Measurements from ENCODE around the gene LCN15. TPM values are rescaled to one million over a fixed set of nuclear protein-coding genes. Genes with fewer than 3 reads are reported as not detected.

LCN15 gene
- total and polyA plus RNA-seq, 2 experiments from 2014 or later, result 0.76 to 0.90 TPM

GRCh38 chr9:136729926-136730325 is 34.4 kb downstream of the LCN15 start:
- Histone ChIP-seq H3K4me1 (ENCODE audit: insufficient read depth) (peaks cover 9% of the 10 kb centered on the region; the same call in 1 of the 2 replicates), H3K79me2 (replicated peaks; ENCODE audit: insufficient read depth) (peaks cover 35% of the 10 kb centered on the region), H3F3A (replicated peaks; ENCODE audit: low read depth) (peaks cover 25% of the 10 kb centered on the region), H2AFZ (no peak overlapping the region), H3K4me3 (no peak overlapping the region), H3K36me3 (ENCODE audit: insufficient read depth) (0 out of 2 replicates have a peak, but pooled peaks cover 12% of the 10 kb centered on the region), H4K20me1 (replicated peaks; ENCODE audit: insufficient read depth) (peaks cover 26% of the 10 kb centered on the region), H3K9me2 (ENCODE audit: insufficient read depth) (no peaks in the 10 kb centered on the region), H3K4me2 (no peak overlapping the region), H3K27ac (ENCODE audit: low read depth) (no peak overlapping the region), H3K27me3 (ENCODE audit: insufficient read depth) (peaks cover 15% of the 10 kb centered on the region)
- Mint-ChIP-seq H3K4me1 (peaks cover 16% of the 10 kb centered on the region), H3K27me3 (ENCODE audit: insufficient read depth, low read depth, poor library complexity) (peaks cover 22% of the 10 kb centered on the region), H3K4me3 (peak overlapping the region; percentile 66; the same call in 1 of the 3 replicates), H3K36me3 (ENCODE audit: low read depth) (peaks cover 30% of the 10 kb centered on the region), H3K9me3 (no peaks in the 10 kb centered on the region; the same call in 1 of the 3 replicates), H3K27ac (no peak overlapping the region)
- DNase-seq (ENCODE audit: low spot score) (no peak), ATAC-seq (no peak)
- TF ChIP-seq EZH2phosphoT487 (IDR thresholded peaks at IDR 0.05; ENCODE audit: unreplicated experiment), result no peak
- TF ChIP-seq, protein P1, sequence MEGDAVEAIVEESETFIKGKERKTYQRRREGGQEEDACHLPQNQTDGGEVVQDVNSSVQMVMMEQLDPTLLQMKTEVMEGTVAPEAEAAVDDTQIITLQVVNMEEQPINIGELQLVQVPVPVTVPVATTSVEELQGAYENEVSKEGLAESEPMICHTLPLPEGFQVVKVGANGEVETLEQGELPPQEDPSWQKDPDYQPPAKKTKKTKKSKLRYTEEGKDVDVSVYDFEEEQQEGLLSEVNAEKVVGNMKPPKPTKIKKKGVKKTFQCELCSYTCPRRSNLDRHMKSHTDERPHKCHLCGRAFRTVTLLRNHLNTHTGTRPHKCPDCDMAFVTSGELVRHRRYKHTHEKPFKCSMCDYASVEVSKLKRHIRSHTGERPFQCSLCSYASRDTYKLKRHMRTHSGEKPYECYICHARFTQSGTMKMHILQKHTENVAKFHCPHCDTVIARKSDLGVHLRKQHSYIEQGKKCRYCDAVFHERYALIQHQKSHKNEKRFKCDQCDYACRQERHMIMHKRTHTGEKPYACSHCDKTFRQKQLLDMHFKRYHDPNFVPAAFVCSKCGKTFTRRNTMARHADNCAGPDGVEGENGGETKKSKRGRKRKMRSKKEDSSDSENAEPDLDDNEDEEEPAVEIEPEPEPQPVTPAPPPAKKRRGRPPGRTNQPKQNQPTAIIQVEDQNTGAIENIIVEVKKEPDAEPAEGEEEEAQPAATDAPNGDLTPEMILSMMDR (conservative IDR thresholded peaks at IDR 0.05; ENCODE audit: low read depth in 2 of 2), result no peak
- no peak for TF ChIP-seq ZNF331 (CRISPR knock-in tag; IDR thresholded peaks at IDR 0.05; ENCODE audit: low read depth)
- no peak for TF ChIP-seq EZH2 (IDR thresholded peaks at IDR 0.05; ENCODE audit: low read depth, unreplicated experiment)
- TF ChIP-seq NANOG (IDR thresholded peaks at IDR 0.05; ENCODE audit: borderline replicate concordance), result no peak
- TF ChIP-seq ZNF114 (CRISPR knock-in tag; IDR thresholded peaks at IDR 0.05), result no peak

GRCh38 chr9:136729144-136729543 is 35.2 kb downstream of the LCN15 start:
- Mint-ChIP-seq H3K27me3 (ENCODE audit: insufficient read depth, low read depth, poor library complexity) (peaks cover 24% of the 10 kb centered on the region), H3K4me3 (peak overlapping the region; percentile 66), H3K4me1 (peaks cover 18% of the 10 kb centered on the region), H3K36me3 (ENCODE audit: low read depth) (peaks cover 38% of the 10 kb centered on the region), H3K27ac (no peak overlapping the region), H3K9me3 (no peaks in the 10 kb centered on the region; the same call in 1 of the 3 replicates)
- Histone ChIP-seq H4K20me1 (replicated peaks; ENCODE audit: insufficient read depth) (peaks cover 31% of the 10 kb centered on the region), H3K4me1 (ENCODE audit: insufficient read depth) (peaks cover 9% of the 10 kb centered on the region; the same call in 1 of the 2 replicates), H3K4me3 (peak overlapping the region; percentile 99), H3K36me3 (ENCODE audit: insufficient read depth) (peaks cover 20% of the 10 kb centered on the region), H3K79me2 (replicated peaks; ENCODE audit: insufficient read depth) (peaks cover 35% of the 10 kb centered on the region), H3K9me2 (ENCODE audit: insufficient read depth) (no peaks in the 10 kb centered on the region), H3K27ac (ENCODE audit: low read depth) (no peak overlapping the region), H2AFZ (no peak overlapping the region), H3F3A (replicated peaks; ENCODE audit: low read depth) (peaks cover 33% of the 10 kb centered on the region), H3K4me2 (peak overlapping the region; percentile 94), H3K27me3 (ENCODE audit: insufficient read depth) (peaks cover 15% of the 10 kb centered on the region)
- DNase-seq (ENCODE audit: low spot score) (no peak), ATAC-seq (peak; percentile 12)
- TF ChIP-seq NANOG (IDR thresholded peaks at IDR 0.05; ENCODE audit: borderline replicate concordance), result no peak
- no peak for TF ChIP-seq EZH2phosphoT487 (IDR thresholded peaks at IDR 0.05; ENCODE audit: unreplicated experiment)
- no peak for TF ChIP-seq ZNF462 (CRISPR knock-in tag; IDR thresholded peaks at IDR 0.05)
- no peak for TF ChIP-seq ZNF331 (CRISPR knock-in tag; IDR thresholded peaks at IDR 0.05; ENCODE audit: low read depth)
- TF ChIP-seq, protein P2, sequence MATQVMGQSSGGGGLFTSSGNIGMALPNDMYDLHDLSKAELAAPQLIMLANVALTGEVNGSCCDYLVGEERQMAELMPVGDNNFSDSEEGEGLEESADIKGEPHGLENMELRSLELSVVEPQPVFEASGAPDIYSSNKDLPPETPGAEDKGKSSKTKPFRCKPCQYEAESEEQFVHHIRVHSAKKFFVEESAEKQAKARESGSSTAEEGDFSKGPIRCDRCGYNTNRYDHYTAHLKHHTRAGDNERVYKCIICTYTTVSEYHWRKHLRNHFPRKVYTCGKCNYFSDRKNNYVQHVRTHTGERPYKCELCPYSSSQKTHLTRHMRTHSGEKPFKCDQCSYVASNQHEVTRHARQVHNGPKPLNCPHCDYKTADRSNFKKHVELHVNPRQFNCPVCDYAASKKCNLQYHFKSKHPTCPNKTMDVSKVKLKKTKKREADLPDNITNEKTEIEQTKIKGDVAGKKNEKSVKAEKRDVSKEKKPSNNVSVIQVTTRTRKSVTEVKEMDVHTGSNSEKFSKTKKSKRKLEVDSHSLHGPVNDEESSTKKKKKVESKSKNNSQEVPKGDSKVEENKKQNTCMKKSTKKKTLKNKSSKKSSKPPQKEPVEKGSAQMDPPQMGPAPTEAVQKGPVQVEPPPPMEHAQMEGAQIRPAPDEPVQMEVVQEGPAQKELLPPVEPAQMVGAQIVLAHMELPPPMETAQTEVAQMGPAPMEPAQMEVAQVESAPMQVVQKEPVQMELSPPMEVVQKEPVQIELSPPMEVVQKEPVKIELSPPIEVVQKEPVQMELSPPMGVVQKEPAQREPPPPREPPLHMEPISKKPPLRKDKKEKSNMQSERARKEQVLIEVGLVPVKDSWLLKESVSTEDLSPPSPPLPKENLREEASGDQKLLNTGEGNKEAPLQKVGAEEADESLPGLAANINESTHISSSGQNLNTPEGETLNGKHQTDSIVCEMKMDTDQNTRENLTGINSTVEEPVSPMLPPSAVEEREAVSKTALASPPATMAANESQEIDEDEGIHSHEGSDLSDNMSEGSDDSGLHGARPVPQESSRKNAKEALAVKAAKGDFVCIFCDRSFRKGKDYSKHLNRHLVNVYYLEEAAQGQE (IDR thresholded peaks at IDR 0.05; ENCODE audit: unreplicated experiment), result no peak
- TF ChIP-seq STAT1 (IDR thresholded peaks at IDR 0.05; ENCODE audit: unreplicated experiment), result no peak
- TF ChIP-seq CREB1 (CRISPR knock-in tag; IDR thresholded peaks at IDR 0.05; ENCODE audit: low read depth), result no peak
